GM23338 (cell line): ENCODE results near the gene TSR3. TPM values are rescaled to one million over a fixed set of nuclear protein-coding genes. Genes with fewer than 3 reads are reported as not detected.

ENCODE experiments used
- ATAC-seq: fragments of 200-7000 bp; cut with Tn5 transposase; 3 replicates; pipeline ENCODE4 v1.9.1; 2020
- DNase-seq: peaks from one replicate; pipeline ENCODE4 v3.0.0-alpha.2; 2015; ENCODE audit warnings: low spot score
- H2AFZ ChIP-seq: fragments of 200-600 bp; sonication (generic); 2 replicates; pipeline ENCODE4 v1.8.0; 2016; ENCODE audit warnings: antibody characterized with exemption, mild to moderate bottlenecking, moderate library complexity
- H3F3A ChIP-seq: fragments of 200-600 bp; sonication (generic); replicated peaks from 2 replicates; pipeline ENCODE4 v1.8.0; 2017; ENCODE audit warnings: antibody characterized with exemption, mixed run types, low read depth
- H3K27ac ChIP-seq: fragments of 200-600 bp; sonication (generic); 2 replicates; pipeline ENCODE4 v1.6.1; 2016; ENCODE audit warnings: low read depth
- H3K27me3 ChIP-seq: fragments of 200-600 bp; sonication (generic); 2 replicates; pipeline ENCODE4 v1.8.0; 2016; ENCODE audit warnings: mild to moderate bottlenecking, mixed run types, moderate library complexity; ENCODE audit not compliant: insufficient read depth
- H3K36me3 ChIP-seq: fragments of 200-600 bp; sonication (generic); 2 replicates; pipeline ENCODE4 v1.8.0; 2016; ENCODE audit warnings: mild to moderate bottlenecking; ENCODE audit not compliant: insufficient read depth
- H3K4me1 ChIP-seq: fragments of 200-600 bp; sonication (generic); 2 replicates; pipeline ENCODE4 v1.8.0; 2016; ENCODE audit warnings: mild to moderate bottlenecking, moderate library complexity; ENCODE audit not compliant: insufficient read depth
- H3K4me2 ChIP-seq: fragments of 200-600 bp; sonication (generic); 2 replicates; pipeline ENCODE4 v1.7.1; 2017; ENCODE audit warnings: mixed run types
- H3K4me3 ChIP-seq: fragments of 200-600 bp; sonication (generic); 2 replicates; pipeline ENCODE4 v1.6.1; 2016; ENCODE audit warnings: mixed run types
- H3K79me2 ChIP-seq: fragments of 200-600 bp; sonication (generic); replicated peaks from 2 replicates; pipeline ENCODE4 v1.8.0; 2017; ENCODE audit warnings: mild to moderate bottlenecking; ENCODE audit not compliant: insufficient read depth
- H3K9me2 ChIP-seq: fragments of 200-600 bp; sonication (generic); 2 replicates; pipeline ENCODE4 v1.8.0; 2017; ENCODE audit not compliant: insufficient read depth
- H4K20me1 ChIP-seq: fragments of 200-600 bp; sonication (generic); replicated peaks from 2 replicates; pipeline ENCODE4 v1.8.0; 2017; ENCODE audit warnings: mild to moderate bottlenecking; ENCODE audit not compliant: insufficient read depth
- H3K27ac Mint-ChIP-seq: 2 replicates; pipeline ENCODE4 v1.8.0; 2020; ENCODE audit warnings: inconsistent platforms, mild to moderate bottlenecking, moderate library complexity, mixed read lengths
- H3K27me3 Mint-ChIP-seq: 3 replicates; pipeline ENCODE4 v1.8.0; 2022; ENCODE audit warnings: low read depth, mild to moderate bottlenecking, moderate library complexity, mixed read lengths, inconsistent platforms; ENCODE audit not compliant: insufficient read depth, poor library complexity
- H3K36me3 Mint-ChIP-seq: 3 replicates; pipeline ENCODE4 v1.8.0; 2021; ENCODE audit warnings: low read depth, mild to moderate bottlenecking, inconsistent platforms, moderate library complexity, mixed read lengths
- H3K4me1 Mint-ChIP-seq: 3 replicates; pipeline ENCODE4 v1.8.0; 2020; ENCODE audit warnings: mild to moderate bottlenecking, inconsistent platforms, mixed read lengths
- H3K4me3 Mint-ChIP-seq: 3 replicates; pipeline ENCODE4 v1.8.0; 2021; ENCODE audit warnings: moderate library complexity, mild to moderate bottlenecking, inconsistent platforms, mixed read lengths
- H3K9me3 Mint-ChIP-seq: 3 replicates; pipeline ENCODE4 v1.8.0; 2020; ENCODE audit warnings: moderate library complexity, mild to moderate bottlenecking, inconsistent platforms, mixed read lengths
- CREB1 ChIP-seq: fragments of 250-450 bp; sonication (Bioruptor Pico); IDR thresholded peaks from 2 replicates; pipeline ENCODE4 v1.5.0; 2020; ENCODE audit warnings: low read depth, mild to moderate bottlenecking, moderate library complexity
- CTCF ChIP-seq, 2 experiments: fragments of 200-600 bp in 1 of 2; sonication (generic) in 1 of 2; conservative IDR thresholded peaks; 2 replicates each; pipeline versions ENCODE4 v1.5.1 to v1.6.1; 2016 to 2017; ENCODE audit warnings: antibody characterized with exemption in 2 of 2, low read depth in 2 of 2, mild to moderate bottlenecking in 2 of 2, moderate library complexity in 1 of 2
- ETS1 ChIP-seq: IDR thresholded peaks from 2 replicates; pipeline ENCODE4 v1.6.1; 2016; ENCODE audit warnings: antibody characterized with exemption
- EZH2phosphoT487 ChIP-seq: fragments of 200-600 bp; sonication (generic); IDR thresholded peaks from one replicate; pipeline ENCODE4 v1.8.1; 2018; ENCODE audit warnings: antibody characterized with exemption; ENCODE audit not compliant: unreplicated experiment
- POLR2AphosphoS5 ChIP-seq: IDR thresholded peaks from 2 replicates; pipeline ENCODE4 v1.6.1; 2016; ENCODE audit warnings: antibody characterized with exemption, low read depth
- REST ChIP-seq: IDR thresholded peaks from one replicate; pipeline ENCODE4 v1.6.1; 2018; ENCODE audit warnings: antibody characterized with exemption; ENCODE audit not compliant: unreplicated experiment
- STAT1 ChIP-seq: IDR thresholded peaks from one replicate; pipeline ENCODE4 v1.6.1; 2016; ENCODE audit warnings: antibody characterized with exemption; ENCODE audit not compliant: unreplicated experiment
- ZNF114 ChIP-seq: fragments of 250-450 bp; sonication (Bioruptor Pico); IDR thresholded peaks from 2 replicates; pipeline ENCODE4 v1.5.0; 2020; ENCODE audit warnings: mild to moderate bottlenecking, moderate library complexity
- ZNF331 ChIP-seq: fragments of 250-450 bp; sonication (Bioruptor Pico); IDR thresholded peaks from 2 replicates; pipeline ENCODE4 v1.5.0; 2020; ENCODE audit warnings: low read depth, mild to moderate bottlenecking, moderate library complexity
- ZNF462 ChIP-seq: fragments of 250-450 bp; sonication (Bioruptor Pico); IDR thresholded peaks from 2 replicates; pipeline ENCODE4 v1.5.0; 2020; ENCODE audit warnings: mild to moderate bottlenecking, moderate library complexity
- polyA plus RNA-seq: library from polyadenylated mRNA; unstranded; fragments of >200 nt; fragmentation: Nextera tagmentation; extraction: Ambion mirVana; gene quantifications from 2 replicates; pipeline ENCODE4 v1.2.1, GENCODE V29; 2016
- total RNA-seq: library from RNA; depleted of rRNA; stranded (reverse); fragments of >200 nt; shearing (Covaris generic); gene quantifications from 2 replicates; pipeline ENCODE4 v1.2.3, GENCODE V29; 2014

Gene TSR3
- total and polyA plus RNA-seq, 2 experiments from 2014 or later, result 58.5 to 97.3 TPM

GRCh38 chr16:1372292-1372950, 20.7 kb upstream of the TSR3 start:
- H3K27ac Mint-ChIP-seq, result no peak overlapping the region
- ATAC-seq, result no peak
- H3K9me2 ChIP-seq, result no peaks in the 10 kb centered on the region
- H4K20me1 ChIP-seq, result peaks cover 6% of the 10 kb centered on the region
- peaks cover 9% of the 10 kb centered on the region for H3K79me2 ChIP-seq
- H3K27me3 ChIP-seq, result no peaks in the 10 kb centered on the region
- no peak overlapping the region for H3K4me3 Mint-ChIP-seq
- H3K27ac ChIP-seq, result no peak overlapping the region
- H3K4me1 ChIP-seq, result no peaks in the 10 kb centered on the region
- peaks cover 14% of the 10 kb centered on the region; the same call in 2 of the 3 replicates for H3K36me3 Mint-ChIP-seq
- H3K4me3 ChIP-seq, result no peak overlapping the region
- H3K4me2 ChIP-seq, result no peak overlapping the region
- peaks cover 2% of the 10 kb centered on the region; the same call in 2 of the 3 replicates for H3K4me1 Mint-ChIP-seq
- TF ChIP-seq CREB1 (CRISPR knock-in tag) (no peak), CTCF (conservative IDR thresholded peaks at IDR 0.05; ENCODE audit: low read depth in 2 of 2) (no peak), POLR2AphosphoS5 (no peak), EZH2phosphoT487 (no peak), ZNF462 (CRISPR knock-in tag) (no peak), ETS1 (no peak), REST (no peak), STAT1 (no peak), ZNF114 (CRISPR knock-in tag) (no peak), ZNF331 (CRISPR knock-in tag) (no peak)
- DNase-seq, result no peak
- H2AFZ ChIP-seq, result no peak overlapping the region
- H3F3A ChIP-seq, result no peaks in the 10 kb centered on the region
- H3K27me3 Mint-ChIP-seq, result peaks cover 4% of the 10 kb centered on the region
- no peaks in the 10 kb centered on the region for H3K9me3 Mint-ChIP-seq
- no peaks in the 10 kb centered on the region for H3K36me3 ChIP-seq
